Measurements from ENCODE around the gene SDHAF4.
"Not testable (repeated sequence)": the region's sequence is repeated elsewhere in the genome, so short reads cannot be mapped to it uniquely, and the experiment has no call there.

SDHAF4 gene

DNA sequence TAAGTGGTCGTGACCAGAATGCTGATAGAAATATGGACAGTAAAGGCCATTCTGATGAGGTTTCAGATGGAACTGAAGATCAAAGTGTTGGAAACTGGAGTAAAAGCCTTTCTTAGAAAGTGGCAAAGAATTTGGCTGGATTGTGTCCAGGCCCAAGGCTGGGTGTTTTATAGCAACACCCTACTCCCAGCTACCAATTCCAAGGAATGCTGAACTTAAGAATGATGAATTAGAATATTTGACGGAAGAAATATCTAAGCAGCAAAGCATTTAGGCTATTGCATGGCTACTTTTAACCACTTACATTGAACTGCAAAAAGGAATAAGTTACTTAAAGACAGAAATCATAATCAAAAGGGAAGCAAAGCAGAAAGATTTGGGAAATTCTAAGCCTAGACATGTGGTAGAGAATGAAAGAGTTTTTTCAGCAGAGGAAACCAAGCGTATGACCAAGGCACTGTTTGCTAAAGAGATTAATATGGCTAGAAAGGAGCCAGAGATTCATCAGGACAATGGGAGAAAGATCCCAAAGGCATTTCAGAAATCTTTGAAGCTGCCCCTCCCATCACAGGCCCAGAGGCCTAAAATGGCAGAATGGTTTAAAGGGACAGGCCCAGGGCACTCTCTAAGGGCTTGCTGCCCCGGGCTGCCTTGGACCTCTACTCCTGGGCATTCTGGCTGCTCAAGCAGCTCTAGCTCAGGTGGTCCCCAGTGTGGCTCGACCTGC is 25.8 kb downstream of the SDHAF4 start:
- DNase-seq (ENCODE audit: low read depth) = no peak

GRCh38 chr6:70593118-70593486 is 26.4 kb downstream of the SDHAF4 start:
- DNase-seq (ENCODE audit: low read depth) = no peak

DNA sequence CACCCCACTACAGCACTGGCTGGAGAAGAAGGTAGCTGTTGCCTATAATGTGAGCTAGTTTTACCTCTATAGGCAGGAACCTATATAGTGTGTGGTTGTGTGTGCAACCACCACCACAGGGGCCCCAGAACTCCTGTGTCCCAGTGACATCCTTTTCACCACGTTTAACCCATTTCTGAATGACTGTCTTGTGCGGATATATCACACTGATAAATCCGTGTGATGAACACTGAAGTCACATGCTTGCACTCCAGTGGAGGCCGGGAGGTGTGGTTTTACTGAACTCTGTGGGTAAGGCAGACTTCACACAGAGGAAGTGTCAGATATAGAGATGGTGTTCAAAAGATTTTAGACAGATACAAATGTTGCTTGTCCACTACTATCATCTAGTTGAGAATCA is 32.5 kb downstream of the SDHAF4 start:
- peak; percentile 2 for DNase-seq (ENCODE audit: low read depth)

DNA sequence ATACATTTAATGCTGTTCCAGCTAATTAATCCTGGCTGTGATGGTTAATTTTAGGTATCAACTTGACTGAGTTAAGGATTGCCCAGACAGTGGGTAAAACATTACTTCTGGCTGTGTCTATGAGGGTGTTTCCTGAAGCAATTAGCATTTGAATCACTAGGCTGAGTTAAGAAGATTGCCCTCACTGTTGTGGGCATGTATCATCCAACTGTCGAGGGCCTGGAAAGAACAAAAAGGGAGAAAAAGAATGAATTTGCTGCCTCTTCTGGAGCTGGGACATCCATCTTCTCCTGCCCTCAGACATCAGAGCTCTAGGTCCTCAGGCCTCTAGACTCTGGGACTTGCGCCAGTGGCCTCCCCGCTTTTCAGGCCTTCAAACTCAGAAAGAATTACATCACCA is 34.3 kb downstream of the SDHAF4 start:
- no peak for DNase-seq (ENCODE audit: low read depth)

- DNase-seq (ENCODE audit: low read depth) = no peak
Observed at GRCh38 chr6:70604254-70604653, 37.5 kb downstream of the SDHAF4 start.

DNA sequence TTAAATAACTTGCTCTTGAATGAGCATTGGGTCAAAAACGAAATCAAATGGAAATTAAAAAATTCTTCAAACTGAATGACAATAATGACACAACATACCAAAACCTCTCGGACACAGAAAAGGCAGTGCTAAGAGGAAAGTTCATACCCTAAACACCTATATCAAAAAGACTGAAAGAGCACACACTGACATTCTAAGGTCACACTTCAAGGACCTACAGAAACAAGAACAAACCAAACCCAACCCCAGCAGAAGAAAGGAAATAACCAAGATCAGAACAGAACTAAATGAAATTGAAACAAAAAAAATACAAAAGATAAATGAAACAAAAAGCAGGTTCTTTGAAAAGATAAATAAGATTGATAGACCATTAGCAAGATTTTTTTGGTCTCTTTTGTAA is 40.6 kb downstream of the SDHAF4 start:
- not testable (repeated sequence) for DNase-seq (ENCODE audit: low read depth)

GRCh38 chr6:70609181-70609580 is 42.5 kb downstream of the SDHAF4 start:
- not testable (repeated sequence) for DNase-seq (ENCODE audit: low read depth)

GRCh38 chr6:70616728-70617260 is 50.1 kb downstream of the SDHAF4 start:
- DNase-seq (ENCODE audit: low read depth) = no peak

GRCh38 chr6:70620746-70621145 is 54.0 kb downstream of the SDHAF4 start:
- DNase-seq (ENCODE audit: low read depth) = no peak

- no peak for DNase-seq (ENCODE audit: low read depth)
Observed at GRCh38 chr6:70622461-70622860, 55.7 kb downstream of the SDHAF4 start.

GRCh38 chr6:70625436-70625835 is 58.7 kb downstream of the SDHAF4 start:
- no peak for DNase-seq (ENCODE audit: low read depth)

- DNase-seq (ENCODE audit: low read depth) = no peak
Observed at GRCh38 chr6:70627500-70628254, 60.9 kb downstream of the SDHAF4 start.

- no peak for DNase-seq (ENCODE audit: low read depth)
Observed at GRCh38 chr6:70629929-70630328, 63.2 kb downstream of the SDHAF4 start.

- DNase-seq (ENCODE audit: low read depth) = no peak
Observed at GRCh38 chr6:70633870-70634269, 67.1 kb downstream of the SDHAF4 start.

DNA sequence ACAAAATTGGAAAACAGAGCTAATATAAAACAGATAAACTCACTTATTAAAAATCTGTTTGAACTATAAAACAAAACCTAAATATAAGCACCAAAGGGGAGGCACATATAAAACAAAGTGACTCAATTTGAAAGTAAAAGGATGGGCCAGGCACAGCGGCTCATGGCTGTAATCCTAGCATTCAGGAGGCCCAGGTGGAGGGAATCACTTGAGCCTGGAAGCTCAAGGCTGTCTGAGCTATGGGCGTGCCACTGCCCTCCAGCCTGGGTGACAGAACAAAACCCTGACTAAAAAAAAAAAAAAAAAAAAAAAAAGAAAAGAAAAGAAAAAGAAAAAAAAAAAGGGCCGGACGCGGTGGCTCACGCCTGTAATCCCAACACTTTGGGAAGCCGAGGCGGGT is 69.9 kb downstream of the SDHAF4 start:
- no peak for DNase-seq (ENCODE audit: low read depth)

DNA sequence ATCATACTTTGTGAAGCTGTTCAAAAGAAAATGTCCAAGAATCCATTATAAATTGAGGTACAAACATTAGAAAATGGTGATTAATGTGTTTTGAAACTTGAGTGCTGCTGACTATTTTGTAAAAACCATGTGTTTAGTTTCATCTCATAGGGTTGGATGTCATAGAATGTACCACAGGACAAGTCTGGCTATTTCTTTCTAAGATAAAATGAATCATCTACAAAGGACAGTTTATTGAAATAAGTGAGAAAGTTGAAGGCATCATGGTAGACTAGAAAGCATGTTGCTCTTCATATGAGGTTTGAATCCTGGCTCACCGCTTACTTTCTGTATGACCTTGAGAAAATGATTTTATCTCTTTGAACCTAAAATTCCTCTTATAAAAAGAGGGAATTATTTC is 71.7 kb downstream of the SDHAF4 start:
- DNase-seq (ENCODE audit: low read depth) = no peak

Measured in activated T-cell treated with anti-CD3 and anti-CD28 coated beads for 48 hours (primary cell).